NB4 (cell line): ENCODE results near the gene MRM2.

Experiments
- DNase-seq: peaks from one replicate; pipeline ENCODE4 v3.0.0; 2010; ENCODE audit warnings: low read depth
- H3K4me3 ChIP-seq: one replicate; pipeline ENCODE4 v1.5.1; 2011; ENCODE audit warnings: mild to moderate bottlenecking, low read depth, low read length, moderate library complexity
- CTCF ChIP-seq: IDR thresholded peaks from one replicate; pipeline ENCODE4 v1.5.1; 2012; ENCODE audit warnings: low read depth, low read length
- MAX ChIP-seq: IDR thresholded peaks from 2 replicates; pipeline ENCODE4 v1.6.1; 2011; ENCODE audit warnings: low read depth, low read length
- MYC ChIP-seq: IDR thresholded peaks from 2 replicates; pipeline ENCODE4 v1.6.1; 2011; ENCODE audit warnings: low read depth, low read length
- POLR2A ChIP-seq: IDR thresholded peaks from 2 replicates; pipeline ENCODE4 v1.6.1; 2011; ENCODE audit warnings: mild to moderate bottlenecking; ENCODE audit not compliant: insufficient read length; ENCODE audit errors: extremely low read depth

MRM2 gene

GRCh38 chr7:2224934-2225333 is 17.1 kb downstream of the MRM2 start:
- DNase-seq = no peak
- no peak overlapping the region for H3K4me3 ChIP-seq
- TF ChIP-seq CTCF (no peak), MYC (no peak)

GRCh38 chr7:2224491-2224928 is 17.5 kb downstream of the MRM2 start:
- H3K4me3 ChIP-seq = no peak overlapping the region
- no peak for DNase-seq
- no peak for TF ChIP-seq MYC
- no peak for TF ChIP-seq MAX
- TF ChIP-seq CTCF = no peak
- TF ChIP-seq POLR2A = no peak

- TF ChIP-seq MYC = no peak
- no peak for DNase-seq
- H3K4me3 ChIP-seq = no peak overlapping the region
Measured at GRCh38 chr7:2223321-2223720, 18.7 kb downstream of the MRM2 start.

- no peak for TF ChIP-seq CTCF
- no peak for TF ChIP-seq POLR2A
- no peak for TF ChIP-seq MYC
- TF ChIP-seq MAX = no peak
- DNase-seq = no peak
- H3K4me3 ChIP-seq = no peak overlapping the region
Measured at GRCh38 chr7:2222516-2222915, 19.5 kb downstream of the MRM2 start.

- no peak for DNase-seq
- no peak for TF ChIP-seq CTCF
- TF ChIP-seq MAX = no peak
- TF ChIP-seq POLR2A = no peak
- no peak for TF ChIP-seq MYC
- no peak overlapping the region for H3K4me3 ChIP-seq
Measured at GRCh38 chr7:2220954-2221353, 21.1 kb downstream of the MRM2 start.

- no peak for DNase-seq
- H3K4me3 ChIP-seq = no peak overlapping the region
- TF ChIP-seq MAX = no peak
- no peak for TF ChIP-seq CTCF
- TF ChIP-seq POLR2A = no peak
- no peak for TF ChIP-seq MYC
Measured at GRCh38 chr7:2220506-2220905, 21.5 kb downstream of the MRM2 start.
